ENCODE data around the gene ZMYND8.

Gene ZMYND8

GRCh38 chr20:47275548-47275947 is 81.0 kb downstream of the ZMYND8 start:
- DNase-seq (ENCODE audit: low spot score): no peak
- H4K91ac ChIP-seq (ENCODE audit: low read depth, low read length, poor library complexity): no peak overlapping the region
- H3K4me2 ChIP-seq (ENCODE audit: insufficient read depth, low read length, poor library complexity, severe bottlenecking): no peak overlapping the region
- H2AFZ ChIP-seq (ENCODE audit: low read length): no peak overlapping the region
- no peak overlapping the region for H2BK12ac ChIP-seq (ENCODE audit: low read length)
- no peak overlapping the region for H3K23ac ChIP-seq (ENCODE audit: low read depth, low read length, poor library complexity)
- H3K9ac ChIP-seq (ENCODE audit: low read depth, low read length, poor library complexity): no peak overlapping the region
- peaks cover 27 to 94% of the 10 kb centered on the region in 2 donors for H3K36me3 ChIP-seq (replicated peaks in 1 of 2; ENCODE audit: control insufficient read depth in 2 of 2, insufficient read depth in 2 of 2, low read length in 2 of 2)
- peaks cover 6% of the 10 kb centered on the region for H3K79me1 ChIP-seq (ENCODE audit: low read depth, low read length)
- no peak overlapping the region for H3K27ac ChIP-seq (replicated peaks; ENCODE audit: low read length)
- no peak overlapping the region for H3K4ac ChIP-seq (ENCODE audit: low read length)
- no peaks in the 10 kb centered on the region for H3K4me1 ChIP-seq (ENCODE audit: control insufficient read depth in 2 of 2, insufficient read depth in 1 of 2, low read depth in 1 of 2, low read length in 2 of 2)
- H3K4me3 ChIP-seq (ENCODE audit: low read length in 2 of 2): no peak overlapping the region
- no peaks in the 10 kb centered on the region for H3K9me3 ChIP-seq (replicated peaks in 1 of 2; ENCODE audit: control insufficient read depth in 2 of 2, insufficient read depth in 1 of 2, low read depth in 1 of 2, low read length in 2 of 2)
- H2BK15ac ChIP-seq (ENCODE audit: low read length): no peak overlapping the region
- H2AK5ac ChIP-seq (ENCODE audit: low read depth, low read length): no peak overlapping the region
- no CpG with 5 or more reads among the region's 6 CpGs for WGBS, 2 donors (ENCODE audit: extremely low coverage in 2 of 2, insufficient read length in 2 of 2, insufficient replicate concordance in 1 of 2)
- H3K14ac ChIP-seq (ENCODE audit: low read length): no peak overlapping the region
- no peak overlapping the region for H2BK120ac ChIP-seq (ENCODE audit: low read depth, low read length)
- no peak overlapping the region for H4K8ac ChIP-seq (ENCODE audit: low read depth, low read length)
- H3K18ac ChIP-seq (ENCODE audit: low read length): no peak overlapping the region
- H2BK5ac ChIP-seq (ENCODE audit: low read length): no peak overlapping the region
- no peaks in the 10 kb centered on the region for H3K27me3 ChIP-seq (ENCODE audit: control insufficient read depth in 3 of 3, insufficient read depth in 3 of 3, low read depth in 1 of 3, low read length in 3 of 3)

DNA sequence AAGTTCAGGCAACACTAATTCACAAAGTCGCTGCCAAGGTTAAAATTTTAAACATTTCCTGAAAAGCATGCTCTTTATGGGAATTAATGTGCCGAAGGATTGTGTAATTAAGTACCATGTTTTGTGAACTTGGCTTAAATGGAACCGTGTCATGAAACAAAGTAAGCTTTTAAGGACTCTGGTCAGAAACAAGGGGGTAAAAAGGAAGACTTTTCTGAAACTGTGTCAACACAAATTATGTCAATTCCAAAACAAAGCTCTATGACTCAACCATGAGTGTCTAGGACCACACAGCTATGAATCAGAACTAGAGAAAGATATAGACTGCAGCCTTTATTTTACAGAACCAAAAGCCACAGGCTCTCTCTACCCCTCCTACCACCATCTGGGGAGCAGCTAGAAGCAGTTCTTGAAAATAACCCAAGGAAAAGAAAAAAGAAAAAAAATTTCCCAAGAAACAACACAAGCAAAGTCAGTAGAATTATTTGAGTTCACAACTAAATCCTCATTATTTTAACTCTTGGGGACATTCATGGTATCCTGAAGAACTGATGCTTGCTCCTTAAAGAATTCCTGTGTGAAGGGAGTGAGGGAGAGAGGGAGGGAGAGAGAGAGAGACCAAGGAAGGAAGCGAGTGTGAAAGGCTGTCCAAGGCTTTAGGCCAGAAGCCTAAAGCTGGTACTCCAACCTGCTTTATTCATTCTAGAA is 81.9 kb downstream of the ZMYND8 start:
- WGBS, 2 donors (ENCODE audit: extremely low coverage in 2 of 2, insufficient read length in 2 of 2, insufficient replicate concordance in 1 of 2): no CpG with 5 or more reads among the region's 4 CpGs
- H3K4ac ChIP-seq (ENCODE audit: low read length): no peak overlapping the region

DNA sequence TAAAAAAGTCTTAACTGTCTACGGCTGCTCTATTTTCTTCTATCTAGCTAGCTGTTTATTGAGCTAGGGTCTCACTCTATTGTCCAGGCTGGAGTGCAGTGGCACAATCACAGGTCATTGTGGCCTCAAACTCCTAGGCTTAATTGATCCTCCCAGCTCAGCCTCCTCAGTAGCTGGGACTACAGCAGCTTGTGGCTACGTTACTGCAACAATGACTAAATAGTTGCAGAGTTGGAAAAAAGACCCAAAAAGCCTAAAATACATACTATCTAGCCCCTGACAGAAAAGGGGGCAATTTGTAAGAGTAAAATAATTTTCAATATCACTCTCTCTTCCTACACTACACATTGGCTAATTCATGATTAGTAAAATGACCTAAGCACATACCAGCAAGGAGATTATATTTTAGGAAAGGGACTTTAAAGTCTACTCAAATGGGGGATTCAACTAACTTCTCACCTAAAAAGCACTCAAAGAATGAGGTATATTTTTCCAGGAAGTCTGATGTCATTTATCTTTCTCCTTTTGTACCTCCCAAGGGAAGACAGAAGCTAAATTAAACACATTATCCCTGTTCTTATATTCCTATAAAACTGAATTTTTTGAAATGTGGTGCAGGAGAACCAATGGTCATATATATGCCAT is 82.8 kb downstream of the ZMYND8 start:
- peaks cover 6% of the 10 kb centered on the region for H3K79me1 ChIP-seq (ENCODE audit: low read depth, low read length)
- no peak overlapping the region for H2AK5ac ChIP-seq (ENCODE audit: low read depth, low read length)
- DNase-seq (ENCODE audit: low spot score): no peak
- no peak overlapping the region for H3K23ac ChIP-seq (ENCODE audit: low read depth, low read length, poor library complexity)
- H2BK120ac ChIP-seq (ENCODE audit: low read depth, low read length): no peak overlapping the region
- H2BK15ac ChIP-seq (ENCODE audit: low read length): no peak overlapping the region
- H3K36me3 ChIP-seq (replicated peaks in 1 of 2; ENCODE audit: control insufficient read depth in 2 of 2, insufficient read depth in 2 of 2, low read length in 2 of 2): peaks cover 29 to 94% of the 10 kb centered on the region in 2 donors
- H3K18ac ChIP-seq (ENCODE audit: low read length): no peak overlapping the region
- H4K91ac ChIP-seq (ENCODE audit: low read depth, low read length, poor library complexity): no peak overlapping the region
- no peak overlapping the region for H3K4me3 ChIP-seq (ENCODE audit: low read length in 2 of 2)
- no peak overlapping the region for H2BK12ac ChIP-seq (ENCODE audit: low read length)
- H3K9ac ChIP-seq (ENCODE audit: low read depth, low read length, poor library complexity): no peak overlapping the region
- H3K9me3 ChIP-seq (replicated peaks in 1 of 2; ENCODE audit: control insufficient read depth in 2 of 2, insufficient read depth in 1 of 2, low read depth in 1 of 2, low read length in 2 of 2): no peaks in the 10 kb centered on the region
- H3K27me3 ChIP-seq (ENCODE audit: control insufficient read depth in 3 of 3, insufficient read depth in 3 of 3, low read depth in 1 of 3, low read length in 3 of 3): no peaks in the 10 kb centered on the region
- no peak overlapping the region for H3K14ac ChIP-seq (ENCODE audit: low read length)
- no peaks in the 10 kb centered on the region for H3K4me1 ChIP-seq (ENCODE audit: control insufficient read depth in 2 of 2, insufficient read depth in 1 of 2, low read depth in 1 of 2, low read length in 2 of 2)
- H3K27ac ChIP-seq (replicated peaks; ENCODE audit: low read length): no peak overlapping the region
- no peak overlapping the region for H3K4ac ChIP-seq (ENCODE audit: low read length)
- no CpG with 5 or more reads among the region's 2 CpGs for WGBS, 2 donors (ENCODE audit: extremely low coverage in 2 of 2, insufficient read length in 2 of 2, insufficient replicate concordance in 1 of 2)
- H2BK5ac ChIP-seq (ENCODE audit: low read length): no peak overlapping the region
- H2AFZ ChIP-seq (ENCODE audit: low read length): no peak overlapping the region
- no peak overlapping the region for H3K4me2 ChIP-seq (ENCODE audit: insufficient read depth, low read length, poor library complexity, severe bottlenecking)
- no peak overlapping the region for H4K8ac ChIP-seq (ENCODE audit: low read depth, low read length)

More for the DNA sequence above, 81.9 kb downstream of the ZMYND8 start:
- Histone ChIP-seq H2BK5ac (ENCODE audit: low read length) (no peak overlapping the region), H4K91ac (ENCODE audit: low read depth, low read length, poor library complexity) (no peak overlapping the region), H2BK120ac (ENCODE audit: low read depth, low read length) (no peak overlapping the region), H3K4me2 (ENCODE audit: insufficient read depth, low read length, poor library complexity, severe bottlenecking) (no peak overlapping the region), H4K8ac (ENCODE audit: low read depth, low read length) (no peak overlapping the region), H3K23ac (ENCODE audit: low read depth, low read length, poor library complexity) (no peak overlapping the region), H3K27me3 (ENCODE audit: control insufficient read depth in 3 of 3, insufficient read depth in 3 of 3, low read depth in 1 of 3, low read length in 3 of 3) (no peaks in the 10 kb centered on the region), H3K18ac (ENCODE audit: low read length) (no peak overlapping the region), H2BK12ac (ENCODE audit: low read length) (no peak overlapping the region), H3K9me3 (replicated peaks in 1 of 2; ENCODE audit: control insufficient read depth in 2 of 2, insufficient read depth in 1 of 2, low read depth in 1 of 2, low read length in 2 of 2) (no peaks in the 10 kb centered on the region), H3K27ac (replicated peaks; ENCODE audit: low read length) (no peak overlapping the region), H2AFZ (ENCODE audit: low read length) (no peak overlapping the region), H3K4me3 (ENCODE audit: low read length in 2 of 2) (no peak overlapping the region), H2BK15ac (ENCODE audit: low read length) (no peak overlapping the region), H3K14ac (ENCODE audit: low read length) (no peak overlapping the region), H2AK5ac (ENCODE audit: low read depth, low read length) (no peak overlapping the region), H3K4me1 (ENCODE audit: control insufficient read depth in 2 of 2, insufficient read depth in 1 of 2, low read depth in 1 of 2, low read length in 2 of 2) (no peaks in the 10 kb centered on the region), H3K36me3 (replicated peaks in 1 of 2; ENCODE audit: control insufficient read depth in 2 of 2, insufficient read depth in 2 of 2, low read length in 2 of 2) (peaks cover 29 to 94% of the 10 kb centered on the region in 2 donors), H3K9ac (ENCODE audit: low read depth, low read length, poor library complexity) (no peak overlapping the region), H3K79me1 (ENCODE audit: low read depth, low read length) (peaks cover 6% of the 10 kb centered on the region)
- DNase-seq (ENCODE audit: low spot score): no peak

- Histone ChIP-seq H2BK120ac (ENCODE audit: low read depth, low read length) (no peak overlapping the region), H3K9me3 (replicated peaks in 1 of 2; ENCODE audit: control insufficient read depth in 2 of 2, insufficient read depth in 1 of 2, low read depth in 1 of 2, low read length in 2 of 2) (no peaks in the 10 kb centered on the region), H3K14ac (ENCODE audit: low read length) (no peak overlapping the region), H3K4me2 (ENCODE audit: insufficient read depth, low read length, poor library complexity, severe bottlenecking) (no peak overlapping the region), H3K18ac (ENCODE audit: low read length) (no peak overlapping the region), H3K27ac (replicated peaks; ENCODE audit: low read length) (no peak overlapping the region), H4K8ac (ENCODE audit: low read depth, low read length) (no peak overlapping the region), H2BK15ac (ENCODE audit: low read length) (no peak overlapping the region), H2BK12ac (ENCODE audit: low read length) (no peak overlapping the region), H2AK5ac (ENCODE audit: low read depth, low read length) (no peak overlapping the region), H3K4me3 (ENCODE audit: low read length in 2 of 2) (no peak overlapping the region), H2AFZ (ENCODE audit: low read length) (no peak overlapping the region), H3K4me1 (ENCODE audit: control insufficient read depth in 2 of 2, insufficient read depth in 1 of 2, low read depth in 1 of 2, low read length in 2 of 2) (no peaks in the 10 kb centered on the region), H4K91ac (ENCODE audit: low read depth, low read length, poor library complexity) (no peak overlapping the region), H3K36me3 (replicated peaks in 1 of 2; ENCODE audit: control insufficient read depth in 2 of 2, insufficient read depth in 2 of 2, low read length in 2 of 2) (peaks cover 29 to 92% of the 10 kb centered on the region in 2 donors), H3K23ac (ENCODE audit: low read depth, low read length, poor library complexity) (no peak overlapping the region), H2BK5ac (ENCODE audit: low read length) (no peak overlapping the region), H3K4ac (ENCODE audit: low read length) (no peak overlapping the region), H3K79me1 (ENCODE audit: low read depth, low read length) (peaks cover 6% of the 10 kb centered on the region), H3K27me3 (ENCODE audit: control insufficient read depth in 3 of 3, insufficient read depth in 3 of 3, low read depth in 1 of 3, low read length in 3 of 3) (no peaks in the 10 kb centered on the region), H3K9ac (ENCODE audit: low read depth, low read length, poor library complexity) (no peak overlapping the region)
- DNase-seq (ENCODE audit: low spot score): peak; percentile 70
- no CpG with 5 or more reads among the region's 8 CpGs for WGBS, 2 donors (ENCODE audit: extremely low coverage in 2 of 2, insufficient read length in 2 of 2, insufficient replicate concordance in 1 of 2)
Measured at GRCh38 chr20:47272893-47273590, 83.5 kb downstream of the ZMYND8 start.

Data from neuronal stem cell (in vitro differentiated cells).